HEK293 (cell line): ENCODE results near the gene PLCH2.

Experiments used
- CTCF ChIA-PET: fragments of 350-600 bp; formaldehyde crosslinking; extraction: SDS; loops from one replicate; lab custom pipeline; 2021; ENCODE audit warnings: antibody characterized with exemption; lab: Yijun Ruan, JAX
- POLR2A ChIA-PET: fragments of 300-600 bp; formaldehyde crosslinking; extraction: SDS; loops from one replicate; lab custom pipeline; 2020; ENCODE audit warnings: antibody characterized with exemption, inconsistent platforms; lab: Yijun Ruan, JAX
- H3K27ac ChIP-seq: fragments of 200-500 bp; sonication (Bioruptor generic); 2 replicates; pipeline ENCODE4 v1.5.1; 2014; ENCODE audit warnings: low read depth, low read length, control low read depth, inconsistent platforms; ENCODE audit errors: extremely low read depth
- H3K36me3 ChIP-seq, 2 experiments: fragments of 200-500 bp in 1 of 2; sonication (Bioruptor generic) in 1 of 2; 1 replicate in 1 of 2; 2 replicates in 1 of 2; pipeline ENCODE4 v1.5.1; 2014 to 2017; ENCODE audit warnings: inconsistent platforms in 2 of 2, low read length in 2 of 2; ENCODE audit not compliant: control insufficient read depth in 2 of 2, insufficient read depth in 1 of 2
- H3K4me1 ChIP-seq: fragments of 200-500 bp; sonication (Bioruptor generic); 2 replicates; pipeline ENCODE4 v1.5.1; 2014; ENCODE audit warnings: mild to moderate bottlenecking, low read length, inconsistent platforms; ENCODE audit not compliant: control insufficient read depth, insufficient read depth
- H3K4me3 ChIP-seq: 2 replicates; pipeline ENCODE4 v1.5.1; 2011; ENCODE audit warnings: low read depth, mild to moderate bottlenecking, control low read depth, low read length, moderate library complexity
- H3K9me3 ChIP-seq: fragments of 200-500 bp; sonication (Bioruptor generic); 2 replicates; pipeline ENCODE4 v1.5.1; 2014; ENCODE audit warnings: low read depth, low read length, inconsistent platforms; ENCODE audit not compliant: control insufficient read depth, insufficient read depth
- GFI1B ChIP-seq: fragments of 450-650 bp; formaldehyde crosslinking; IDR thresholded peaks from 2 replicates; pipeline ENCODE4 v1.5.1; 2016; ENCODE audit warnings: missing biosample characterization, missing genetic modification characterization
- KLF8 ChIP-seq: fragments of 450-650 bp; formaldehyde crosslinking; IDR thresholded peaks from 2 replicates; pipeline ENCODE4 v1.5.1; 2016; ENCODE audit warnings: missing biosample characterization, missing genetic modification characterization
- MYNN ChIP-seq: fragments of 450-650 bp; formaldehyde crosslinking; IDR thresholded peaks from 2 replicates; pipeline ENCODE4 v1.5.1; 2016; ENCODE audit warnings: missing biosample characterization, missing genetic modification characterization, borderline replicate concordance
- SCRT2 ChIP-seq: fragments of 450-650 bp; formaldehyde crosslinking; IDR thresholded peaks from 2 replicates; pipeline ENCODE4 v1.5.1; 2016; ENCODE audit warnings: missing biosample characterization, missing genetic modification characterization
- SP3 ChIP-seq: fragments of 450-650 bp; formaldehyde crosslinking; IDR thresholded peaks from 2 replicates; pipeline ENCODE4 v1.5.1; 2016; ENCODE audit warnings: missing biosample characterization, missing genetic modification characterization
- ZBTB8A ChIP-seq: fragments of 450-650 bp; formaldehyde crosslinking; IDR thresholded peaks from 2 replicates; pipeline ENCODE4 v1.5.1; 2016; ENCODE audit warnings: missing biosample characterization, missing genetic modification characterization
- ZEB2 ChIP-seq: fragments of 450-650 bp; formaldehyde crosslinking; IDR thresholded peaks from 2 replicates; pipeline ENCODE4 v1.5.1; 2016; ENCODE audit warnings: missing biosample characterization, missing genetic modification characterization
- ZFP3 ChIP-seq: fragments of 450-650 bp; formaldehyde crosslinking; IDR thresholded peaks from 2 replicates; pipeline ENCODE4 v1.5.1; 2016; ENCODE audit warnings: low read depth, missing biosample characterization, missing genetic modification characterization
- ZFP69B ChIP-seq: fragments of 450-650 bp; formaldehyde crosslinking; IDR thresholded peaks from 2 replicates; pipeline ENCODE4 v1.5.1; 2016; ENCODE audit warnings: missing biosample characterization, missing genetic modification characterization
- ZIC2 ChIP-seq: fragments of 450-650 bp; formaldehyde crosslinking; IDR thresholded peaks from 2 replicates; pipeline ENCODE4 v1.5.1; 2016; ENCODE audit warnings: missing biosample characterization, missing genetic modification characterization
- ZNF132 ChIP-seq: fragments of 450-650 bp; formaldehyde crosslinking; IDR thresholded peaks from 2 replicates; pipeline ENCODE4 v1.5.1; 2017; ENCODE audit warnings: missing biosample characterization, missing genetic modification characterization, borderline replicate concordance
- ZNF138 ChIP-seq: fragments of 450-650 bp; formaldehyde crosslinking; IDR thresholded peaks from 2 replicates; pipeline ENCODE4 v1.5.1; 2016; ENCODE audit warnings: missing biosample characterization, missing genetic modification characterization, borderline replicate concordance
- ZNF324 ChIP-seq: fragments of 450-650 bp; formaldehyde crosslinking; IDR thresholded peaks from 2 replicates; pipeline ENCODE4 v1.5.1; 2016; ENCODE audit warnings: missing biosample characterization, missing genetic modification characterization
- ZNF341 ChIP-seq: fragments of 450-650 bp; formaldehyde crosslinking; IDR thresholded peaks from 2 replicates; pipeline ENCODE4; 2016; ENCODE audit warnings: low read depth, missing biosample characterization, missing genetic modification characterization
- ZNF37A ChIP-seq: fragments of 450-650 bp; IDR thresholded peaks from 2 replicates; pipeline ENCODE4 v1.5.1; 2018; ENCODE audit warnings: missing biosample characterization, missing genetic modification characterization
- ZNF610 ChIP-seq: fragments of 450-650 bp; formaldehyde crosslinking; IDR thresholded peaks from 2 replicates; pipeline ENCODE4 v1.5.1; 2016; ENCODE audit warnings: missing biosample characterization, missing genetic modification characterization, borderline replicate concordance
- ZNF621 ChIP-seq: fragments of 450-650 bp; formaldehyde crosslinking; IDR thresholded peaks from 2 replicates; pipeline ENCODE4 v1.5.1; 2017; ENCODE audit warnings: missing biosample characterization, missing genetic modification characterization
- ZNF670 ChIP-seq: fragments of 450-650 bp; formaldehyde crosslinking; IDR thresholded peaks from 2 replicates; pipeline ENCODE4 v1.5.1; 2016; ENCODE audit warnings: missing biosample characterization, missing genetic modification characterization, low read depth
- ZNF677 ChIP-seq: fragments of 450-650 bp; IDR thresholded peaks from 2 replicates; pipeline ENCODE4 v1.5.0; 2018; ENCODE audit warnings: missing biosample characterization, mild to moderate bottlenecking, missing genetic modification characterization, moderate library complexity
- ZNF785 ChIP-seq: fragments of 450-650 bp; formaldehyde crosslinking; IDR thresholded peaks from 2 replicates; pipeline ENCODE4 v1.5.1; 2016; ENCODE audit warnings: missing biosample characterization, missing genetic modification characterization
- ZXDB ChIP-seq: fragments of 450-650 bp; formaldehyde crosslinking; IDR thresholded peaks from 2 replicates; pipeline ENCODE4 v1.5.1; 2016; ENCODE audit warnings: missing biosample characterization, missing genetic modification characterization
- TF ChIP-seq, protein P1 (sequence below): fragments of 450-650 bp; formaldehyde crosslinking; IDR thresholded peaks from 2 replicates; pipeline ENCODE4 v1.5.1; 2016; ENCODE audit warnings: missing biosample characterization, missing genetic modification characterization, borderline replicate concordance
- TF ChIP-seq, protein P2 (sequence below): fragments of 450-650 bp; formaldehyde crosslinking; optimal IDR thresholded peaks from 2 replicates; pipeline ENCODE3; 2016; ENCODE audit warnings: missing biosample characterization, mild to moderate bottlenecking, missing genetic modification characterization
- TF ChIP-seq, protein P3 (sequence below): fragments of 450-650 bp; formaldehyde crosslinking; IDR thresholded peaks from 2 replicates; pipeline ENCODE4 v1.5.1; 2016; ENCODE audit warnings: missing biosample characterization, missing genetic modification characterization
- TF ChIP-seq, protein P4 (sequence below): fragments of 450-650 bp; formaldehyde crosslinking; IDR thresholded peaks from 2 replicates; pipeline ENCODE4; 2016; ENCODE audit warnings: missing biosample characterization, missing genetic modification characterization

PLCH2 gene

DNA sequence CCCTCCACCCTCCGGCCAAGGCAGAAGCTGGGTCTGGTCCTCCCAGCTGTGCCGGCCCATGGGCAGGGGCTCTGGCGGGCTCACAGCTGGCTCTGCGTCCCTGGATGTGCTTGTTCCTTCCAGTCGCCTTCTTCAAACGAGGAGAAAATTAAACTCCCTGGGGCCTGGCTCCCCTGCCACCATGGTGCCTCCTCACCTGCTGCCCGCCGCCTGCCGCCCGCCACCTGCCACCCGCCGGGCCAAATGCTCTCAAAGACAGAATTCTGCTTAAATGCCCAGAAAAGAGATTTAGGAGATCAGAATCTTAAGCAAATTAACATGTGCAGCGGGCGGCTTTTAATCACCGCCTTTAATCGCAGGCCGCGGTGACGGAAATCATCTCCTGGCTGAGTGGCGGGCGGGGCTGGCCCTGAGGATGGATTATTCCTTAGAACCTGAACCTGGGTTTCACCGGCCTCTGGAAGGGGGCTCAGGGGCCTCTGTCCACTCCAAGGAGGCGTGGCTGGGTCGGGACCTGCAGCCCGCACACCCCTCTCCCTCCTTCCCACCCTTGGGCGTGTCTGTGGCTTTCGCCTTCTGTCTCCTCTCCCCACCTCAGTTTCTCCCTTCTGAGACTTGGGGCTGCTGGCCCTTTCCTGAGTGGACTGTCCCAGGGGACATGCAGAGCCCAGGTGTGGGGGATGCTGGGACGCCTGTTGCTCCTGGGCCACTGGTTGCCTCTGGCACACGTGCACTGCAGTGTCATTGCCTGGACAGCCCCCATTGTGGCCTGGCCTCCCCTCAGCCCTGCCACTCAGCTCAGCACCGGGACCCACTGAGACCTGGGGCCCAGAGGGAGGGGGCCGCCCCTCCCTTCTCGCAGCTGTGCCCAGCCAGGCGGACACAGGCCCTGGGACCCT is 10.5 kb upstream of the PLCH2 start (continued):
- TF ChIP-seq GFI1B (tag by site-specific recombination) (no peak), ZEB2 (tag by site-specific recombination) (no peak), ZNF138 (tag by site-specific recombination) (no peak), SCRT2 (peak; percentile 92), ZNF610 (tag by site-specific recombination) (no peak), SP3 (tag by site-specific recombination) (no peak), ZNF677 (no peak), KLF8 (tag by site-specific recombination) (no peak)
- TF ChIP-seq, all 188 proteins: peak for 2

DNA sequence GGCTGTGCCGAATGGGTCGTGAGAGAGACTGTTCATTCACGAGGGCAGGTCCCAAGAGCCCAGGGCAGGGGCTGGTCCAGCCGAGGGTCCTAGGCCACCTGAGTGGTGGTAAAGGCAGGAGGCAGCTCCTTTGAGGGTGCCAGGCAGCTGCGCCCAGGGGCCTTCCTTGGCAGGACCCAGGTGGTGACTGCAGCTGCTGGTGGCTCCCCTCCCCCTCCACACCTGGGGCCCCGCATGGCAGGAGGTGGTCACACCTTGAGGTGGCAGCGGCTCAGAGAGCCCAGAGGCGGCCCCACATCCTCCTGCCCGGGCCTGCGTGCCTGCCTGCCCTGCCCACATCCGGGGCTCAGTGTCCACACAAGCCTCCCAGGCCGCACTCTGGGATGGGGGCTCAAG is 9.8 kb upstream of the PLCH2 start:
- H3K27ac ChIP-seq: no peak overlapping the region
- no peaks in the 10 kb centered on the region for H3K4me1 ChIP-seq
- no peaks in the 10 kb centered on the region for H3K9me3 ChIP-seq
- H3K4me3 ChIP-seq: no peak overlapping the region
- POLR2A ChIA-PET: no interaction called here
- TF ChIP-seq SCRT2 (0 out of 2 replicates have a peak, but pooled peaks have one; percentile 7), ZNF132 (no peak)
- no peaks in the 10 kb centered on the region for H3K36me3 ChIP-seq
- CTCF ChIA-PET: no interaction called here

DNA sequence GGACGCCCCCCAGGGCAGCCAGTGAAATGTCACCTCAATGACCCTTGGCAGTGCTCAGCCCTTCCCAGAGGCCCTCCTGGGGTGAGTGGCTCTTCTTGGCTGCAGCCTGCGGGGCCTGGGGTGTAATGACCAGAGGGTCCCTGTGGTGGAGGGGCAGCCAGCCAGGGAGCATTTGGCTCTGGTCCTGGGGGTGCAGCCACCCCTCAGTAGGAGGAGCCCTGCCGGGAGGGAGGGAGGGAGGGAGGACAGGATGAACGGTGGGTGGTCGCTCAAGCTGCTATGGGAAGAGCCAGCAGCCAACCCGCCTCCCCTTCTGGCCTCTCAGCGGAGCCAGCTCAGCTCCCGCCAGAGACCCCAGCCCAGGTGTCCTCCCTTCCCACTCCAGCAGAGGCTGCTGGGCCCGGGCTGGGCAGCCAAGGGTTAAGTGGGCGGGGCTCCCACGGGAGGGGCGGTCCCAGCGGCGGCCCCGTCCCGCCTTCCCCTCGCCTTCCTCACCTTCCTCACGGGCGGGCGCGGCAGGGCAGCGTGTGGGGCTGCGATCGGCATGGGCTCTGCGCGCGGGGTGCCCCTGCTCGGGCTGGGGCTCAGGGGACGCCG is 9.0 kb upstream of the PLCH2 start:
- Histone ChIP-seq H3K4me3 (no peak overlapping the region), H3K27ac (no peak overlapping the region), H3K4me1 (no peaks in the 10 kb centered on the region), H3K9me3 (no peaks in the 10 kb centered on the region), H3K36me3 (no peaks in the 10 kb centered on the region)
- POLR2A ChIA-PET: no interaction called here
- CTCF ChIA-PET: no interaction called here
- TF ChIP-seq ZNF785 (tag by site-specific recombination) (no peak), ZXDB (tag by site-specific recombination) (no peak), ZNF324 (tag by site-specific recombination) (no peak), ZNF37A (tag by site-specific recombination) (no peak), MYNN (tag by site-specific recombination) (no peak), ZNF341 (tag by site-specific recombination) (no peak), ZFP69B (tag by site-specific recombination) (0 out of 2 replicates have a peak, but pooled peaks have one; percentile 24), ZNF670 (tag by site-specific recombination) (no peak), SP3 (tag by site-specific recombination) (peak; percentile 58), ZFP3 (no peak), ZIC2 (peak; percentile 82), ZNF621 (no peak), ZBTB8A (tag by site-specific recombination) (peak; percentile 39; the same call in 1 of the 2 replicates)
- TF ChIP-seq, protein P1, sequence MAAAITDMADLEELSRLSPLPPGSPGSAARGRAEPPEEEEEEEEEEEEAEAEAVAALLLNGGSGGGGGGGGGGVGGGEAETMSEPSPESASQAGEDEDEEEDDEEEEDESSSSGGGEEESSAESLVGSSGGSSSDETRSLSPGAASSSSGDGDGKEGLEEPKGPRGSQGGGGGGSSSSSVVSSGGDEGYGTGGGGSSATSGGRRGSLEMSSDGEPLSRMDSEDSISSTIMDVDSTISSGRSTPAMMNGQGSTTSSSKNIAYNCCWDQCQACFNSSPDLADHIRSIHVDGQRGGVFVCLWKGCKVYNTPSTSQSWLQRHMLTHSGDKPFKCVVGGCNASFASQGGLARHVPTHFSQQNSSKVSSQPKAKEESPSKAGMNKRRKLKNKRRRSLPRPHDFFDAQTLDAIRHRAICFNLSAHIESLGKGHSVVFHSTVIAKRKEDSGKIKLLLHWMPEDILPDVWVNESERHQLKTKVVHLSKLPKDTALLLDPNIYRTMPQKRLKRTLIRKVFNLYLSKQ: no peak
- TF ChIP-seq, protein P2, sequence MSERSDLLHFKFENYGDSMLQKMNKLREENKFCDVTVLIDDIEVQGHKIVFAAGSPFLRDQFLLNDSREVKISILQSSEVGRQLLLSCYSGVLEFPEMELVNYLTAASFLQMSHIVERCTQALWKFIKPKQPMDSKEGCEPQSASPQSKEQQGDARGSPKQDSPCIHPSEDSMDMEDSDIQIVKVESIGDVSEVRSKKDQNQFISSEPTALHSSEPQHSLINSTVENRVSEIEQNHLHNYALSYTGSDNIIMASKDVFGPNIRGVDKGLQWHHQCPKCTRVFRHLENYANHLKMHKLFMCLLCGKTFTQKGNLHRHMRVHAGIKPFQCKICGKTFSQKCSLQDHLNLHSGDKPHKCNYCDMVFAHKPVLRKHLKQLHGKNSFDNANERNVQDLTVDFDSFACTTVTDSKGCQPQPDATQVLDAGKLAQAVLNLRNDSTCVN (tag by site-specific recombination): no peak
- TF ChIP-seq, protein P3, sequence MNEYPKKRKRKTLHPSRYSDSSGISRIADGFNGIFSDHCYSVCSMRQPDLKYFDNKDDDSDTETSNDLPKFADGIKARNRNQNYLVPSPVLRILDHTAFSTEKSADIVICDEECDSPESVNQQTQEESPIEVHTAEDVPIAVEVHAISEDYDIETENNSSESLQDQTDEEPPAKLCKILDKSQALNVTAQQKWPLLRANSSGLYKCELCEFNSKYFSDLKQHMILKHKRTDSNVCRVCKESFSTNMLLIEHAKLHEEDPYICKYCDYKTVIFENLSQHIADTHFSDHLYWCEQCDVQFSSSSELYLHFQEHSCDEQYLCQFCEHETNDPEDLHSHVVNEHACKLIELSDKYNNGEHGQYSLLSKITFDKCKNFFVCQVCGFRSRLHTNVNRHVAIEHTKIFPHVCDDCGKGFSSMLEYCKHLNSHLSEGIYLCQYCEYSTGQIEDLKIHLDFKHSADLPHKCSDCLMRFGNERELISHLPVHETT: no peak
- TF ChIP-seq, protein P4, sequence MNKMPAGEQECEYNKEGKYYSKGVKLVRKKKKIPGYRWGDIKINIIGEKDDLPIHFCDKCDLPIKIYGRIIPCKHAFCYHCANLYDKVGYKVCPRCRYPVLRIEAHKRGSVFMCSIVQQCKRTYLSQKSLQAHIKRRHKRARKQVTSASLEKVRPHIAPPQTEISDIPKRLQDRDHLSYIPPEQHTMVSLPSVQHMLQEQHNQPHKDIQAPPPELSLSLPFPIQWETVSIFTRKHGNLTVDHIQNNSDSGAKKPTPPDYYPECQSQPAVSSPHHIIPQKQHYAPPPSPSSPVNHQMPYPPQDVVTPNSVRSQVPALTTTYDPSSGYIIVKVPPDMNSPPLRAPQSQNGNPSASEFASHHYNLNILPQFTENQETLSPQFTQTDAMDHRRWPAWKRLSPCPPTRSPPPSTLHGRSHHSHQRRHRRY (tag by site-specific recombination): no peak
